ENCODE measurements around the gene EPB41L4B.

GRCh38 chr9:109299891-109300290 is 21.0 kb downstream of the EPB41L4B start:
- TF ChIP-seq TAF1 (IDR thresholded peaks at IDR 0.05; ENCODE audit: borderline replicate concordance, low read depth, low read length) (no peak), POLR2A (IDR thresholded peaks at IDR 0.05; ENCODE audit: low read depth, low read length) (no peak), POLR2AphosphoS5 (IDR thresholded peaks at IDR 0.05; ENCODE audit: low read depth, low read length) (no peak)
